Esophagus squamous epithelium (tissue), 5 donors: ENCODE results near the gene LRRC53. TPM values are rescaled to one million over a fixed set of nuclear protein-coding genes. Genes with fewer than 3 reads are reported as not detected.

ENCODE experiments used
- DNase-seq: peaks from one replicate; lab custom pipeline; 2025; lab: John Stamatoyannopoulos, UW
- H3K27ac ChIP-seq, 4 donors: fragments of 200-600 bp; sonication (generic); one replicate each; pipeline ENCODE4 v1.5.1; 2016 to 2019; ENCODE audit warnings: mild to moderate bottlenecking in 1 of 4
- H3K27me3 ChIP-seq, 4 donors: fragments of 200-600 bp; sonication (generic); 1 replicate in 3 of 4; 2 replicates in 1 of 4; pipeline versions ENCODE4 v1.5.1 to v1.6.0; 2017 to 2021; ENCODE audit warnings: antibody characterized with exemption in 1 of 4
- H3K36me3 ChIP-seq, 3 donors: fragments of 200-600 bp; sonication (generic); one replicate each; pipeline ENCODE4 v1.5.1; 2016 to 2019
- H3K4me1 ChIP-seq, 3 donors: fragments of 200-600 bp; sonication (generic); one replicate each; pipeline ENCODE4 v1.5.1; 2017 to 2019
- H3K4me3 ChIP-seq, 4 donors: fragments of 200-600 bp; sonication (generic); 1 replicate in 3 of 4; 2 replicates in 1 of 4; pipeline ENCODE4 v1.5.1; 2016 to 2019; ENCODE audit warnings: mild to moderate bottlenecking in 2 of 4, moderate library complexity in 1 of 4
- H3K9me3 ChIP-seq, 3 donors: fragments of 200-600 bp; sonication (generic); one replicate each; pipeline ENCODE4 v1.5.1; 2016 to 2019
- CTCF ChIP-seq, 6 experiments: fragments of 450-650 bp in 4 of 6; fragments of 200-600 bp in 2 of 6; sonication (generic) in 2 of 6; IDR thresholded peaks; one replicate each; pipeline ENCODE4 v1.5.1; 2016 to 2019; ENCODE audit warnings: antibody characterized with exemption in 6 of 6, mild to moderate bottlenecking in 4 of 6, moderate library complexity in 4 of 6
- POLR2A ChIP-seq, 4 donors: fragments of 450-650 bp; IDR thresholded peaks; one replicate each; pipeline ENCODE4 v1.6.1; 2017; ENCODE audit warnings: antibody characterized with exemption in 4 of 4, mild to moderate bottlenecking in 4 of 4, moderate library complexity in 3 of 4
- WGBS, 2 donors: methylation state at CpG; one replicate each; pipeline ENCODE4 v1.1.5; 2018; 5-methylcytosine and 5-hydroxymethylcytosine counted together
- intact Hi-C: fragments of 100-400 bp; cut with DNase I; formaldehyde crosslinking; loops from one replicate; pipeline ENCODE4 v1.15.0; 2022
- total RNA-seq, 4 donors: library from RNA; depleted of rRNA; stranded (reverse); fragments of >200 nt; gene quantifications; one replicate each; pipeline ENCODE4 v1.1.0, GENCODE V29; 2016
- donor health status: DM: yes; HTN: yes; CAD: no.

LRRC53 gene
- total RNA-seq, 4 donors from 2014 or later = not detected

DNA sequence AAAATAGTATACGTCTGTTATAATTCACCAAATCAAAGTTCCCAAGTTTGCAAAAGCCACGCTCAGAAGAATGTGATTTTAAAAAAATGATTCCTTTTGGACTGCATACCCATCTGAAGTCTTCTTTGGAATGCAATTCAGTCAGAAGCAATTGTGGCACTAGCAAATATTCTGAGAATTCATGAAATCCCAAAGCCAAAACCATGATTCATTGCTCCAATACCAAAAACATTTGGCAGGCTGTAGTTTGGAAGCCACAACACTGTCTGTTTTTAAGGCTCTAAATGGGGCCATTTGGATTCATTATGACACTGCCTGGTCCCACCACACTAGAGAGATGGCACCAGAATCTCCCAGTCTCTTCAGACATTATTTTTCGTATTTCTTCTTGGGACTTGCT, 21.8 kb upstream of the LRRC53 start:
- no peaks in the 10 kb centered on the region for H3K36me3 ChIP-seq
- 80 to 83% methylated on average over 3 of the region's 3 CpGs for WGBS, 2 donors
- H3K4me3 ChIP-seq = no peak overlapping the region
- H3K9me3 ChIP-seq = no peaks in the 10 kb centered on the region
- no peak for DNase-seq
- no peaks in the 10 kb centered on the region for H3K4me1 ChIP-seq
- intact Hi-C loops = no loop called here
- H3K27me3 ChIP-seq = no peaks in the 10 kb centered on the region
- no peak overlapping the region for H3K27ac ChIP-seq
- TF ChIP-seq POLR2A (IDR thresholded peaks at IDR 0.05) (no peak), CTCF (IDR thresholded peaks at IDR 0.05) (no peak)

GRCh38 chr1:74531796-74532195, 19.4 kb upstream of the LRRC53 start:
- TF ChIP-seq POLR2A (IDR thresholded peaks at IDR 0.05) (no peak), CTCF (IDR thresholded peaks at IDR 0.05) (no peak)
- Histone ChIP-seq H3K9me3 (no peaks in the 10 kb centered on the region), H3K36me3 (no peaks in the 10 kb centered on the region), H3K27ac (no peak overlapping the region), H3K4me1 (no peaks in the 10 kb centered on the region), H3K4me3 (no peak overlapping the region), H3K27me3 (no peaks in the 10 kb centered on the region)
- no peak for DNase-seq
- intact Hi-C loops = no loop called here
- 25 to 36% methylated on average over 1 of the region's 1 CpG for WGBS, 2 donors

- no peak for DNase-seq
- Histone ChIP-seq H3K36me3 (no peaks in the 10 kb centered on the region), H3K4me3 (no peak overlapping the region), H3K27ac (no peak overlapping the region), H3K9me3 (no peaks in the 10 kb centered on the region), H3K27me3 (no peaks in the 10 kb centered on the region), H3K4me1 (no peaks in the 10 kb centered on the region)
- TF ChIP-seq CTCF (IDR thresholded peaks at IDR 0.05) = no peak
- TF ChIP-seq POLR2A (IDR thresholded peaks at IDR 0.05) = no peak
- intact Hi-C loops = no loop called here
Observed at GRCh38 chr1:74530892-74531291, 18.5 kb upstream of the LRRC53 start.

DNA sequence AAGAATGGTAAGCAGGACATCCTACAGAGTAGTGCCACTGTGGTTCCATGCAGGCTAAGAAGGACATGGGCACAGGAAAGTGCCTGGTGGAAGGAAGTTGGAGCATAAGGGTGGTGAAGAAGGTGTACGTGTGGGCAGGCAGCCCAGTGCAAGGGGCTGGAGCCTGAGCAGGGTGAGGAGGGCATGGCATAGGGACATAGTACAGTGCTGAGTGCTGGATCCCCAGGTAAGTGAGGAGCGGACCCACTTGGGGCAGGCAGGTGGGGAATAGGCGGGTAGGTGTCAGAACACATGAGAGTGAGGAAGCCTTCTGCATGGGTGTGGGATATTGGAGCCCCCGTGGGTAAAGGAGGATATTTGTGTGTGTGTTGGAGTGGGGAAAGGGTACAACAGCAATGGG, 15.7 kb upstream of the LRRC53 start:
- H3K27me3 ChIP-seq = no peaks in the 10 kb centered on the region
- H3K9me3 ChIP-seq = no peaks in the 10 kb centered on the region
- 71 to 83% methylated on average over 4 of the region's 4 CpGs for WGBS, 2 donors
- H3K4me1 ChIP-seq = no peaks in the 10 kb centered on the region
- no peak for DNase-seq
- no peaks in the 10 kb centered on the region for H3K36me3 ChIP-seq
- no peak overlapping the region for H3K4me3 ChIP-seq
- TF ChIP-seq CTCF (IDR thresholded peaks at IDR 0.05) = no peak
- TF ChIP-seq POLR2A (IDR thresholded peaks at IDR 0.05) = no peak
- no peak overlapping the region for H3K27ac ChIP-seq
- intact Hi-C loops = no loop called here

DNA sequence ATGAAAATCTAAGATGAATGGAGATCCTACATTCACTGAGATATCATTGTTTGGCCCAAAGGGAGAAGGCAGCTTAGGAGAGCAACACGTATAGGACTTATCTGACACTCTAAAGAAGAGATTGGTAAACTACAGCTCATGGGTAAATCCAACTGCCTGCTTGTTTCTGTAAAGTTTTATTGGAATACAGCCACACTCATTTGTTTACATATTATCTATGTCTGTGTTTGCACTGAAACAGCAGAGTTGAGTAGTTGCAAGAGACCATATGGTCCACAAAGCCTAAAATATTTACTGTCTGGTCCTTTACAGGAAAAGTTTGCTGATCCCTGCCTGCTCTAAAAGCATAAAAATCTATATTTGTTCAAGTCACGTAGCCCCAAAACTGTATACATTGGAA, 14.3 kb upstream of the LRRC53 start:
- DNase-seq = no peak
- no peak for TF ChIP-seq POLR2A (IDR thresholded peaks at IDR 0.05)
- no peak for TF ChIP-seq CTCF (IDR thresholded peaks at IDR 0.05)
- WGBS, 2 donors = 31 to 32% methylated on average over 2 of the region's 2 CpGs
- H3K9me3 ChIP-seq = no peaks in the 10 kb centered on the region
- intact Hi-C loops = no loop called here
- H3K27ac ChIP-seq = no peak overlapping the region
- H3K4me1 ChIP-seq = no peaks in the 10 kb centered on the region
- no peak overlapping the region for H3K4me3 ChIP-seq
- no peaks in the 10 kb centered on the region for H3K36me3 ChIP-seq
- H3K27me3 ChIP-seq = no peaks in the 10 kb centered on the region
